Endodermal cell (in vitro differentiated cells): ENCODE measurements around the gene PITHD1. TPM values are rescaled to one million over a fixed set of nuclear protein-coding genes. Genes with fewer than 3 reads are reported as not detected.
"Not testable (repeated sequence)": the region's sequence is repeated elsewhere in the genome, so short reads cannot be mapped to it uniquely, and the experiment has no call there.

ENCODE experiments used
- DNase-seq: peaks from one replicate; pipeline ENCODE4 v3.0.0-alpha.2; 2017
- H3K27ac ChIP-seq: 2 replicates; pipeline ENCODE4 v1.5.1; 2013; ENCODE audit warnings: mild to moderate bottlenecking, low read depth, low read length, moderate library complexity
- H3K27me3 ChIP-seq: 2 replicates; pipeline ENCODE4 v1.6.1; 2013; ENCODE audit warnings: mild to moderate bottlenecking, low read length, moderate library complexity; ENCODE audit not compliant: insufficient read depth, control insufficient read depth, poor library complexity, severe bottlenecking
- H3K36me3 ChIP-seq: 2 replicates; pipeline ENCODE4 v1.7.0; 2013; ENCODE audit warnings: mild to moderate bottlenecking, low read length, moderate library complexity; ENCODE audit not compliant: control insufficient read depth, insufficient read depth
- H3K4me1 ChIP-seq: one replicate; pipeline ENCODE4 v1.7.0; 2013; ENCODE audit warnings: low read length; ENCODE audit not compliant: control insufficient read depth, insufficient read depth
- H3K4me3 ChIP-seq: 2 replicates; pipeline ENCODE4 v1.5.1; 2013; ENCODE audit warnings: mild to moderate bottlenecking, low read length, moderate library complexity
- H3K9ac ChIP-seq: 2 replicates; pipeline ENCODE4 v1.6.1; 2013; ENCODE audit warnings: mild to moderate bottlenecking, low read length, moderate library complexity; ENCODE audit not compliant: poor library complexity, severe bottlenecking; ENCODE audit errors: extremely low read depth
- H3K9me3 ChIP-seq: 2 replicates; pipeline ENCODE4 v1.6.1; 2013; ENCODE audit warnings: mild to moderate bottlenecking, low read length, moderate library complexity; ENCODE audit not compliant: control insufficient read depth
- H3K27ac Mint-ChIP-seq: 2 replicates; pipeline ENCODE4 v1.8.0; 2020; ENCODE audit warnings: mixed read lengths
- H3K27me3 Mint-ChIP-seq: 2 replicates; pipeline ENCODE4 v1.8.0; 2021; ENCODE audit warnings: mild to moderate bottlenecking, mixed read lengths; ENCODE audit not compliant: insufficient read depth
- H3K36me3 Mint-ChIP-seq: 2 replicates; pipeline ENCODE4 v1.8.0; 2020; ENCODE audit warnings: low read depth, mixed read lengths
- H3K4me1 Mint-ChIP-seq: 2 replicates; pipeline ENCODE4 v1.8.0; 2020; ENCODE audit warnings: mixed read lengths
- H3K4me3 Mint-ChIP-seq: 2 replicates; pipeline ENCODE4 v1.8.0; 2020; ENCODE audit warnings: mild to moderate bottlenecking, moderate library complexity, mixed read lengths
- H3K9me3 Mint-ChIP-seq: 2 replicates; pipeline ENCODE4 v1.8.0; 2020; ENCODE audit warnings: mild to moderate bottlenecking, mixed read lengths
- WGBS, 2 experiments: methylation state at CpG; one replicate each; pipeline versions ENCODE4 v1.1.5 to v1.1.7; 2013; ENCODE audit warnings: missing lambda C conversion rate in 2 of 2, mixed read lengths in 1 of 2; ENCODE audit not compliant: insufficient coverage in 1 of 2, insufficient read length in 1 of 2; 5-methylcytosine and 5-hydroxymethylcytosine counted together
- total RNA-seq, 2 donors: library from RNA; stranded (reverse); fragmentation: NEBNext Ultra II Directional in 1 of 2; extraction: Animal tissue kit (Norgen Biotek cat#: 25700) in 1 of 2; gene quantifications; 2 replicates in 1 of 2; 3 replicates in 1 of 2; pipeline ENCODE4 v1.2.1, GENCODE V29; 2021
- TF ChIP-seq, protein P1 (sequence below): fragments of 200-600 bp; sonication (generic); conservative IDR thresholded peaks from 2 replicates; pipeline ENCODE4 v1.5.0; 2021; ENCODE audit warnings: antibody characterized with exemption, mild to moderate bottlenecking

PITHD1 gene
- total RNA-seq, 2 donors from 2014 or later, result 62.5 to 71.3 TPM

DNA sequence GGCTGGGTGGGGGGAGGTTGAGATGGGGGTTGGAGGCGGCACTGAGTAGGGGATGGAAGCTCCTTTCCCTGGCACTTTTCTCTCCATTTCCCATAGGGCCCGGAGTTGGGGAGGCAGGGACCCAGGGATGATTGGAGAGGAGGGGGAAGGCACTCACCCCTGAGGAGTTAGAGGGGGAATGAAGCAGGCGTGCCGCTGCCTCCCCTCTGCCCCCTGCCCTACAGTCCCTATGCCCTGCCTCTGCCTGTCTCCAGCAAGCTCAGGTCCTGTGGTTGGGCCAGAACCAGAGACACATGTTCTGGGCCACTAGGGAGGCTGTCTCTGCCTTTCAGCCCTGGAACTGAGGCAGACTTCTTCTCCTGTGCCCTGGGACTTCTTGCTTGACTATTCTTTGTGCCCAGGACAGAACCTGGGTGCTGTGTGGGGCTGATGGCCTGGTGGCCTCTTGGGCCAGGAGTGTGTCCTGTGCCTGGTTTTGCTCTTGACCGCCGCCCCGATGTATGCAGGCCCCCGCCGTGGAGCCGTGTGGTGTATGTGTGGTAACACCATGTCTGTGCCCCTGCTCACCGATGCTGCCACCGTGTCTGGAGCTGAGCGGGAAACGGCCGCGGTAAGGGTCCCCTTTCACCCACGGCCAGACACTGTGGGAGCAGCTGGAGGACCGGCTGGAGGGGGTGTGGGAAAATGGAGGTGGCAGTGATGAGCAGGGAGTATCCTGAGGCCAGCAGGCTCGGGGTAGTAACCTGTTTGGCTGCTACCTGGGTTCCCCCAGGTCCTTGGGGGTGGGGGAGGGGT lies 14.1 kb downstream of the PITHD1 start:
- peaks cover 32% of the 10 kb centered on the region for H3K36me3 Mint-ChIP-seq
- no peak for DNase-seq
- H3K9me3 Mint-ChIP-seq, result no peaks in the 10 kb centered on the region
- H3K27ac Mint-ChIP-seq, result peak overlapping the region; percentile 95
- Histone ChIP-seq H3K36me3 (peaks cover 33% of the 10 kb centered on the region), H3K4me1 (peaks cover 4% of the 10 kb centered on the region), H3K9me3 (no peaks in the 10 kb centered on the region), H3K4me3 (peak overlapping the region; percentile 98), H3K9ac (peak overlapping the region; percentile 77), H3K27ac (no peak overlapping the region), H3K27me3 (no peaks in the 10 kb centered on the region)
- peaks cover 12% of the 10 kb centered on the region for H3K4me1 Mint-ChIP-seq
- TF ChIP-seq, protein P1, sequence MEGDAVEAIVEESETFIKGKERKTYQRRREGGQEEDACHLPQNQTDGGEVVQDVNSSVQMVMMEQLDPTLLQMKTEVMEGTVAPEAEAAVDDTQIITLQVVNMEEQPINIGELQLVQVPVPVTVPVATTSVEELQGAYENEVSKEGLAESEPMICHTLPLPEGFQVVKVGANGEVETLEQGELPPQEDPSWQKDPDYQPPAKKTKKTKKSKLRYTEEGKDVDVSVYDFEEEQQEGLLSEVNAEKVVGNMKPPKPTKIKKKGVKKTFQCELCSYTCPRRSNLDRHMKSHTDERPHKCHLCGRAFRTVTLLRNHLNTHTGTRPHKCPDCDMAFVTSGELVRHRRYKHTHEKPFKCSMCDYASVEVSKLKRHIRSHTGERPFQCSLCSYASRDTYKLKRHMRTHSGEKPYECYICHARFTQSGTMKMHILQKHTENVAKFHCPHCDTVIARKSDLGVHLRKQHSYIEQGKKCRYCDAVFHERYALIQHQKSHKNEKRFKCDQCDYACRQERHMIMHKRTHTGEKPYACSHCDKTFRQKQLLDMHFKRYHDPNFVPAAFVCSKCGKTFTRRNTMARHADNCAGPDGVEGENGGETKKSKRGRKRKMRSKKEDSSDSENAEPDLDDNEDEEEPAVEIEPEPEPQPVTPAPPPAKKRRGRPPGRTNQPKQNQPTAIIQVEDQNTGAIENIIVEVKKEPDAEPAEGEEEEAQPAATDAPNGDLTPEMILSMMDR, result no peak
- H3K27me3 Mint-ChIP-seq, result no peaks in the 10 kb centered on the region
- 72 to 77% methylated on average over 7 to 18 of the region's 19 CpGs for WGBS, 2 experiments
- H3K4me3 Mint-ChIP-seq, result peak overlapping the region; percentile 98

DNA sequence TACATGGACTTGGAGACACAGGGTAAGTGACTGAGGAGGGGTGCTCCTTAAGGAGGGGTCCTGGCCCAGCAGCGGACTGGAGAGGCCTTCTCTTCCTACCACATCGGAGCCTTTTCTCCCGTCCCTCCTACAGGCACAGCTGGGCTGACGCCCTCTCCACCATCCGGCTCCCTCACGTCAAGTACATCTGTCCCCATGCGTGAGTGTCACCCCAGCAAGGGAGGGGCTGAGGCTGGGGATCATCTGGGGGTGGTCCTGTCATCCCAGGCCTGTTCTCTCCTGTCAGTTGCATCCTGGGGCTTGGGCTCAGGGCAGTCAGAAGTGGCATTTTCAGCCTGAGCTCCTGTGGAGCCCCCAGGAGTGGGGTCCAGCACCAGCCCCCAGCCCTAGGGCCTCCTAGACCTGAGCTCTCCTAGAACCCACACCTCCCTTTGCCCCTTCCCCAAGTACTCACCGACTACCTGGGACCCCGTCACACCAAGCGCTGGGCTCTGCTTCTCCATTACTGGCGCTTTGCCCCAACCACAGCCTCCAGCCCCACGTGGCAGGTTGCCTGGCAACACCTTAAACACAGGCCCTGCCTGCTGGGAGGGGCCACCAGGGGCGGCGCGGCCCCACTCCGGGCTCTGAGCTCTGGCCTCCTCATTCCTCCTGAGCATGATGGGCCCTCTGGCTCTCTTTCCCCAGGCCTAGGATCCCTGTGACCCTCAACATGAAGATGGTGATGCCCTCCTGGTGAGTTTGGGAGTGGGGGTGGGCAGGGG lies 15.0 kb downstream of the PITHD1 start:
- Mint-ChIP-seq H3K4me1 (peaks cover 12% of the 10 kb centered on the region), H3K27ac (no peak overlapping the region), H3K27me3 (no peaks in the 10 kb centered on the region), H3K4me3 (peak overlapping the region; percentile 98), H3K36me3 (peaks cover 32% of the 10 kb centered on the region), H3K9me3 (no peaks in the 10 kb centered on the region)
- Histone ChIP-seq H3K9me3 (no peaks in the 10 kb centered on the region), H3K9ac (no peak overlapping the region), H3K27me3 (no peaks in the 10 kb centered on the region), H3K4me3 (no peak overlapping the region), H3K36me3 (peaks cover 32% of the 10 kb centered on the region), H3K27ac (no peak overlapping the region), H3K4me1 (peaks cover 4% of the 10 kb centered on the region)
- DNase-seq, result no peak
- 94 to 95% methylated on average over 3 to 16 of the region's 16 CpGs for WGBS, 2 experiments
- TF ChIP-seq, protein P1, result no peak

DNA sequence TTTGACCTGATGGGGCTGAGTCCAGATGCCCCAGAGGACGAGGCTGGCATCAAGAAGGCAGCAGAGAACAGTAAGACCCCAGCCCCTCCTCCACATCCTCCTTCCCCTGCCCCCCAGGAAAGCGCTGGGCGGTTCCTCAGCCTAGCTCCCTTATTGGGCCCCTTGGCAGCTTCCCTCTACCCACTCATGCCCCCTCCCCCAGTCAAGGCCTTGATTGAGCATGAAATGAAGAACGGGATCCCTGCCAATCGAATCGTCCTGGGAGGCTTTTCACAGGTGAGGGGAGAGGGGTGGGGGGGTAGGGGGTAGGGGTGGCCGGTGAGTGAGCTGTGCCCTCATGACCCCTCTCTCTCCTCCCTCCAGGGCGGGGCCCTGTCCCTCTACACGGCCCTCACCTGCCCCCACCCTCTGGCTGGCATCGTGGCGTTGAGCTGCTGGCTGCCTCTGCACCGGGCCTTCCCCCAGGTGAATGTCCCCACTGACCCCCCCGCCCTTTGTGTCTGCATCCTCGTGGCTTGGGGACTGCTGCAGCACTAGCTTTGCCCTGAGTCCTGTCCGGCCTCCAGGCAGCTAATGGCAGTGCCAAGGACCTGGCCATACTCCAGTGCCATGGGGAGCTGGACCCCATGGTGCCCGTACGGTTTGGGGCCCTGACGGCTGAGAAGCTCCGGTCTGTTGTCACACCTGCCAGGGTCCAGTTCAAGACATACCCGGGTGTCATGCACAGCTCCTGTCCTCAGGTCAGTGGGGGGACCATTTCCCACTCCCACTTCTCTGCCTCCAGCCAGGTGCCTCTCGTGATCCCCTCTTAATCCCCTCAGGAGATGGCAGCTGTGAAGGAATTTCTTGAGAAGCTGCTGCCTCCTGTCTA lies 15.9 kb downstream of the PITHD1 start:
- Mint-ChIP-seq H3K27me3 (no peaks in the 10 kb centered on the region), H3K9me3 (no peaks in the 10 kb centered on the region), H3K27ac (no peak overlapping the region), H3K4me3 (no peak overlapping the region), H3K36me3 (peaks cover 30% of the 10 kb centered on the region), H3K4me1 (peaks cover 12% of the 10 kb centered on the region)
- peaks cover 34% of the 10 kb centered on the region for H3K36me3 ChIP-seq
- no peak overlapping the region for H3K27ac ChIP-seq
- H3K27me3 ChIP-seq, result no peaks in the 10 kb centered on the region
- WGBS, 2 experiments, result 89 to 95% methylated on average over 5 to 17 of the region's 21 CpGs
- H3K9me3 ChIP-seq, result no peaks in the 10 kb centered on the region
- peaks cover 4% of the 10 kb centered on the region for H3K4me1 ChIP-seq
- TF ChIP-seq, protein P1, result no peak
- no peak overlapping the region for H3K9ac ChIP-seq
- DNase-seq, result no peak
- H3K4me3 ChIP-seq, result no peak overlapping the region

DNA sequence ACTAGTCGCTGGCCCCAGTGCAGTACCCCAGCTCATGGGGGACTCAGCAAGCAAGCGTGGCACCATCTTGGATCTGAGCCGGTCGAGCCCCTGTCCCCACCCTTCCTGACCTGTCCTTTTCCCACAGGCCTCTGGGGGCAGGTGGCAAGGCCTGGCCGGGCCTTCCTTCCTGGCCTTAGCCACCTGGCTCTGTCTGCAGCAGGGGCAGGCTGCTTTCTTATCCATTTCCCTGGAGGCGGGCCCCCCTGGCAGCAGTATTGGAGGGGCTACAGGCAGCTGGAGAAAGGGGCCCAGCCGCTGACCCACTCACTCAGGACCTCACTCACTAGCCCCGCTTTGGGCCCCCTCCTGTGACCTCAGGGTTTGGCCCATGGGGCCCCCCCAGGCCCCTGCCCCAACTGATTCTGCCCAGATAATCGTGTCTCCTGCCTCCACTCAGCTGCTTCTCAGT lies 16.5 kb downstream of the PITHD1 start:
- H3K36me3 ChIP-seq, result peaks cover 34% of the 10 kb centered on the region
- not testable (repeated sequence) for DNase-seq, H3K4me1 ChIP-seq, H3K9me3 Mint-ChIP-seq, H3K9ac ChIP-seq, H3K27ac ChIP-seq, H3K27ac Mint-ChIP-seq, H3K27me3 ChIP-seq, H3K4me3 ChIP-seq, H3K27me3 Mint-ChIP-seq, H3K9me3 ChIP-seq, H3K4me3 Mint-ChIP-seq
- Mint-ChIP-seq H3K4me1 (peaks cover 17% of the 10 kb centered on the region), H3K36me3 (peaks cover 30% of the 10 kb centered on the region)
- WGBS, 2 experiments, result 95 to 100% methylated on average over 1 to 9 of the region's 9 CpGs
